C4-2B (cell line): Measurements from ENCODE around the gene CASKIN1.

ENCODE experiments used
- H3K27ac ChIP-seq: fragments of 450-650 bp; 2 replicates; pipeline ENCODE4 v1.5.1; 2017
- ZFX ChIP-seq: fragments of 450-650 bp; IDR thresholded peaks from 2 replicates; pipeline ENCODE4 v1.6.1; 2017
- TF ChIP-seq, protein P1 (sequence below): fragments of 450-650 bp; conservative IDR thresholded peaks from 2 replicates; pipeline ENCODE4 v1.5.1; 2017; ENCODE audit warnings: mild to moderate bottlenecking

Gene CASKIN1

DNA sequence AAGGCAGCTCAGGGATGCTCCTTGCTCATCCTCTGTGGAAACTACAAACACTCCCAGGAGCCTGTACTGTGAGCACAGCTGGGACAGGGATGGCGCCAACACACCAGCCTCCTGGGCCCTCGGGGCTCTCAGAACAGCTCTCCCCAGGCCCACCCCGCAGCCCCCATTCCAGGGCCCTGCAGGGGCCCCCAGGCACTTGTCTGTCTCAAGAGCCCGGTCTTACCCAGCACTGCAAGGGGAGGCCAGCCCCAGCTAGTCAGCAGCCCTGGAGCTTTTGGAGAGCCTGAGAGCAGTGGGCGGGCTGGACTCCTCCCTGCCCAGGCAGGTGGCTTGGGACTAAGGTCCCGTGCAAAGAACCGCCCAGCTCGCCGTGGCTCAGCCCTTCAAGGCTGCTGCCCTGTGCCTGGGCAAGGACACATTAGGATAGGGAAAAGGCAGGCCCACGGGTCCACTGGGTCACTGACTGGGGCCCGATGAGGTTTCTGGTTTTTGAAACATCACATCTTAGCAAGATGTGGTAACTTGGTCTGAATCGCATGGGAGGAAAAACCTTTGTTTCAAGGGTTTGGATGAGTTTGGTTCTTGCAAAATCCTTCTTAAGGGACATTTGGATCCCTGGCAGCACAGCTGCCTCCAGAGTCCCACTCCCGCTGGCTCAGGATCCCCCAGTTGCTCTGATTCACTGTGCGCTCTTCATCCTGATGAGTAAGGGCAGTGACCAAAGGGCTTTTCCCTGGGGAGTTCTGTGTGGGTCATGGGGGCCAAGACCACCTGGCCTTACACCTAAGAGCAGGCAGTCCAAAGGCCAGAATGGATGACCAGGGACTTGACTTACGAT lies 42.7 kb upstream of the CASKIN1 start:
- H3K27ac ChIP-seq = no peak overlapping the region
- TF ChIP-seq, protein P1, sequence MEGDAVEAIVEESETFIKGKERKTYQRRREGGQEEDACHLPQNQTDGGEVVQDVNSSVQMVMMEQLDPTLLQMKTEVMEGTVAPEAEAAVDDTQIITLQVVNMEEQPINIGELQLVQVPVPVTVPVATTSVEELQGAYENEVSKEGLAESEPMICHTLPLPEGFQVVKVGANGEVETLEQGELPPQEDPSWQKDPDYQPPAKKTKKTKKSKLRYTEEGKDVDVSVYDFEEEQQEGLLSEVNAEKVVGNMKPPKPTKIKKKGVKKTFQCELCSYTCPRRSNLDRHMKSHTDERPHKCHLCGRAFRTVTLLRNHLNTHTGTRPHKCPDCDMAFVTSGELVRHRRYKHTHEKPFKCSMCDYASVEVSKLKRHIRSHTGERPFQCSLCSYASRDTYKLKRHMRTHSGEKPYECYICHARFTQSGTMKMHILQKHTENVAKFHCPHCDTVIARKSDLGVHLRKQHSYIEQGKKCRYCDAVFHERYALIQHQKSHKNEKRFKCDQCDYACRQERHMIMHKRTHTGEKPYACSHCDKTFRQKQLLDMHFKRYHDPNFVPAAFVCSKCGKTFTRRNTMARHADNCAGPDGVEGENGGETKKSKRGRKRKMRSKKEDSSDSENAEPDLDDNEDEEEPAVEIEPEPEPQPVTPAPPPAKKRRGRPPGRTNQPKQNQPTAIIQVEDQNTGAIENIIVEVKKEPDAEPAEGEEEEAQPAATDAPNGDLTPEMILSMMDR = no peak
- no peak for TF ChIP-seq ZFX

DNA sequence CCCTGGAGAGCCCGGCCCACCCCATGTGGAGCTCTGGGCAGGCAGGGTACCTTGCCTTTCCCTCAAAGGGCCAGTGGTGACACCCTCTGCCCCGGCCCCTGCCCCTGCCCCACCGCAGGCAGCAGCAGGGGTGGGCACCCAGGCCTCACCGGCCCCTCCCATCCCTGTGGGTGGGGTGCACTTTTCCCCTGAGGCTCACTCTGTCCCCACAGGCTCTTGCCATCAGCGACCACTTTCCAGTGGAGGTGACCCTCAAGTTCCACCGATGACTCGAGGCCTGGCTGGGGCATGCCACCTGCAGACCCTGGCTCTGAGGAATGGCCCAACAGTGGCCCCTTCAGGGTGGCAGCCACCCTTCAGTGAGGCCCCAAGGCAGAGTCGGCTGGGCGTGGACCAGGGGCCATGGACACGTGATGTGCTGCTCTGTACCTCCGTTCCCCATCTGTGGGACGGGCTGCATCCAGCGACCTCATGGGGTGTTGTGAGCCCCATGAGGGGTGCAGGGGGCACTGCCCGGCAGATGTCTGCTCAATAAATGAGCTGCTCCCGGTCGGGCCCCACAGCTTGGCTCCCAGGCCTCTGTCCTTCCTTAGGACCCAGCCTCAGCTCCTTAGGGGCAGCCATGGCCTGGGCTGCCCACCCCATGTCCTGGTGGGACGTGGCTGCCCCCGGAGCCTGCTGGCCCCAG lies 41.9 kb upstream of the CASKIN1 start:
- H3K27ac ChIP-seq = no peak overlapping the region
- TF ChIP-seq, protein P1 = no peak

DNA sequence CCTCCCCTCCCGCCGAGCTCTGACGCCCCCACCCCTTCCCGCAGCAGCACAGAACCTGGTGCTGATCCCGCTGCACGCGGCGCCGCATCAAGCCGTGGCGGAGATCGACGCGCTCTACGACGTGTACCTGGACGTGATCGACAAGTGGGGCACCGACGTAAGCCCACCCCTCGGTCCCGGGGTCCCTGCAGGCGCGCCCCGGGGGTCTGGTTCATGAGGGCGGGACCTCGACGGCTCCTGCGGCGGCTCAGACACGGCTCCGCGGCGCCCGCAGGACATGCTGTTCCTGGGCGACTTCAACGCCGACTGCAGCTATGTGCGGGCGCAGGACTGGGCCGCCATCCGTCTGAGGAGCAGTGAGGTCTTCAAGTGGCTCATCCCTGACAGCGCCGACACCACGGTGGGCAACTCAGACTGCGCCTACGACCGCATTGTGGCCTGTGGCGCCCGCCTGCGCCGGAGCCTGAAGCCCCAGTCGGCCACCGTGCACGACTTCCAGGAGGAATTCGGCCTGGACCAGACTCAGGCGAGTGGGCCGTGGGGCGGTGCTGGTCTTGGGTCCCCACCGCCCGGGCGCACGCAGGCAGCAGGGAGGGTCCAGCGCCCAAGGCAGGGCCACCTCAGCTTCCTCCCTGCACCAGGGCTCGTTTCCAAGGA lies 41.2 kb upstream of the CASKIN1 start:
- TF ChIP-seq, protein P1 = no peak
- no peak for TF ChIP-seq ZFX
- no peak overlapping the region for H3K27ac ChIP-seq

DNA sequence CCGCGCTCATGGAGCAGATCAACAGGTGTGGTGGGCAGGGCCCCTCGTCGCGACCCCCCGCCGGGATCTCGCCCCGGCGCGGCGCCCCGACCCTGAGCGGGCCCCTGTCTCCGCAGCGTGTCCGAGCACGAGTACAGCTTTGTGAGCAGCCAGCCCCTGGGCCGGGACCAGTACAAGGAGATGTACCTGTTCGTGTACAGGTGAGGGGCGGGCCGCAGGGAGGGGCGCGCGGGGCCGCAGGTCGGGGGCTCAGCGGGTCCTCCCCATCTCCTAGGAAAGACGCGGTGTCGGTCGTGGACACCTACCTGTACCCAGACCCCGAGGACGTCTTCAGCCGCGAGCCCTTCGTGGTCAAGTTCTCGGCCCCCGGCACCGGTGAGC lies 40.7 kb upstream of the CASKIN1 start:
- H3K27ac ChIP-seq = no peak overlapping the region
- TF ChIP-seq, protein P1 = no peak
- no peak for TF ChIP-seq ZFX

DNA sequence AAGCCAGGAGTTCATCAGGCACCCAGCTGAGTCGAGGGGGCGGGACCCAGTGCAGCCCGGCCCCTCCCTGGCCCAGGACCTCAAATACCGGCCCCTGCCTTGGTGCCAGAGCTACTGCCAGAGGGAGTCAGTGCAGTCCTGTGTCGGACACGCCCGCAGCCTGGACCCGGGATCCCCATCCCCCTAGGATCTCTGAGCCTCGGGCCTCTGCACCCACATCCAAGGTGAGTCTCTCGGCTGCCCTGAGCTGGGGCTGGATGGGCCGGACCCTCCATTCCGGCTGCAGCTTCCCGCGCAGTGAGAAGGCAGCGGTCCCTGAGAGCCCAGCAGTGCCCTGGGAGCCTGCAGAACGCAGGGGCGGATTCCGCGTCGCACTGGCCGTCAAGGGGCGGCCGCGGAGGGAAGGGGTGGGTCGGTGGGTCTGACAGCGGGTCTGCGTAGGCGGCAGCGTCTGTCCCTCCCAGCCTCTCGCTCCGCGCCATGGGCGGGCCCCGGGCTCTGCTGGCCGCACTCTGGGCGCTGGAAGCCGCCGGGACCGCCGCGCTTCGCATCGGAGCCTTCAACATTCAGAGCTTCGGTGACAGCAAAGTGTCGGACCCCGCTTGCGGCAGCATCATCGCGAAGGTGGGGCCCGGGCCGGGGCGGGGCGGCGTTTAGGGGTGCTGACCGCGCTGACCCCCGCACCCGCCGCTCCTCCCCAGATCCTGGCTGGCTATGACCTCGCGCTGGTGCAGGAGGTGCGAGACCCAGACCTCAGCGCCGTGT lies 40.1 kb upstream of the CASKIN1 start, which contains the start of gene DNASE1L2:
Gene DNASE1L2 (plus strand): TSS at position 108 of the 765 bp plus-strand sequence. CDS start 373 bp downstream, at position 481.
- no peak for TF ChIP-seq ZFX
- TF ChIP-seq, protein P1 = no peak

DNA sequence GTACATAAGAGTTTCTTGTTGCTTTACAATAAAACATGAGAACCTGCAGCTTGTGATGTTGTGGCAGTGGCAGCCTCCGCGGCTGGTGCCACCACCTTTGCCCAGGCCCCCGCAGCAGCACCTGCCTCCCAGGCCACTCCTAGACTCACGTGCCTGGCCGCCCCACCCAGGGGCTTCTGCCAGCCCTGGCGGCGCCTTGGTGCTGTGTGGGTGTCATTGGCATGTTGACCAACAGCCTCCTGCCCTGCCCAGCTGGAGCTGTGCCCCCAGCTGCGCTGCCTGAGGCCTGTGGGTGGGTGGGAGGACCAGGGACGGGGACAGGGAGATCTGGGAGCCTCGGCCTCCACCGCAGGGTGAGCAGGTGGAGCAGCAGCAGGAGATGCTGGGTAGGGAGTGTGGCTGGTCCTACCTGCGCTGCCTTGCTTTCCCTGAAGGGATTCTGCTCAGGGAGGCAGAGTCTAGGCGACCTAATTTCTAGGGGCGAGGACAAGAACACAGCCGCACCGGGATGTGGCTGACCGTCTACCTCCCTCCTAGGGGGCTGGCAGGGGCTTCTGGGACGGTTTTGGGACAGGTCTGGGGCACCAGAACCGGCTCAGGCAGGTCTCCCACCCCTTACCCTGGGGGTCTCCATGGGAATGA lies 39.4 kb upstream of the CASKIN1 start:
- TF ChIP-seq, protein P1 = no peak
- TF ChIP-seq ZFX = no peak
- no peak overlapping the region for H3K27ac ChIP-seq

More for the DNA sequence above, 40.1 kb upstream of the CASKIN1 start, which contains the start of gene DNASE1L2:
- no peak within 1 kb of the TSS for H3K27ac ChIP-seq
